BJ (cell line): ENCODE data around the gene JHY. TPM values are rescaled to one million over a fixed set of nuclear protein-coding genes. Genes with fewer than 3 reads are reported as not detected.

Experiments
- CTCF ChIA-PET: fragments of 350-600 bp; formaldehyde crosslinking; extraction: SDS; loops from one replicate; lab custom pipeline; 2021; ENCODE audit warnings: antibody characterized with exemption, inconsistent platforms; lab: Yijun Ruan, JAX
- POLR2A ChIA-PET: fragments of 300-600 bp; sonication (Branson Sonifier 250); formaldehyde crosslinking; extraction: SDS; loops from one replicate; lab custom pipeline; 2021; ENCODE audit warnings: antibody characterized with exemption; lab: Charles Lee
- DNase-seq: peaks from one replicate; pipeline ENCODE4 v3.0.0-alpha.2; 2011; ENCODE audit warnings: low read depth
- H3K27me3 ChIP-seq: 2 replicates; pipeline ENCODE4 v1.6.0; 2011; ENCODE audit warnings: low read length; ENCODE audit not compliant: control insufficient read depth, insufficient read depth
- H3K36me3 ChIP-seq: 2 replicates; pipeline ENCODE4 v1.5.1; 2011; ENCODE audit warnings: low read length; ENCODE audit not compliant: control insufficient read depth, insufficient read depth
- H3K4me3 ChIP-seq: 2 replicates; pipeline ENCODE4 v1.5.1; 2011; ENCODE audit warnings: low read depth, mild to moderate bottlenecking, control low read depth, low read length
- polyA plus RNA-seq: library from polyadenylated mRNA; depleted of rRNA; stranded (reverse); fragments of >200 nt; gene quantifications from 2 replicates; pipeline ENCODE4 v1.2.3, GENCODE V29; 2011
- TF ChIP-seq, protein P1 (sequence below): IDR thresholded peaks from 2 replicates; pipeline ENCODE4 v1.5.1; 2011; ENCODE audit warnings: low read depth, mild to moderate bottlenecking, control low read depth, inconsistent platforms, low read length, moderate library complexity; ENCODE audit not compliant: insufficient read depth

Gene JHY
- polyA plus RNA-seq, 1 experiment = 4.4 TPM

DNA sequence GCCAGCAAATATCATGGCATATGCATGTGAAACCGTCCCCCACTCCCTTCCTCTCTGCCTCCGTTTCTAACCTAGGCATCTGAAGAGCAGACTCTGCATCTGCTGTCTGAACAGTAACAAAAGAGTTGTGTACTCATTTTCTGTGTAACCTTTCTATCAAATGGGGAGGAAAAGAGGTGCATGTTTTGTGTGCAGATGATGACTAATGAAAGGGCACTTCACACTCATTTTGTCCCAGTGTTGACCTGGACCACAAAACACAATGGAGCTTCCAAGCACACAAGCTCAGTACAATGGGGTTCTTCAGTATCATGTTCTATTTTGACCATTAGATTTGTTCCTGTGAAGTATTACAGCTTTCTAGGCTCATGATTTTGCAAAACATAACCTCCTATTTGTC, 13.0 kb downstream of the JHY start:
- Histone ChIP-seq H3K36me3 (no peaks in the 10 kb centered on the region), H3K4me3 (no peak overlapping the region), H3K27me3 (no peaks in the 10 kb centered on the region)
- ChIA-PET POLR2A (no interaction called here), CTCF (no interaction called here)
- no peak for DNase-seq
- TF ChIP-seq, protein P1, sequence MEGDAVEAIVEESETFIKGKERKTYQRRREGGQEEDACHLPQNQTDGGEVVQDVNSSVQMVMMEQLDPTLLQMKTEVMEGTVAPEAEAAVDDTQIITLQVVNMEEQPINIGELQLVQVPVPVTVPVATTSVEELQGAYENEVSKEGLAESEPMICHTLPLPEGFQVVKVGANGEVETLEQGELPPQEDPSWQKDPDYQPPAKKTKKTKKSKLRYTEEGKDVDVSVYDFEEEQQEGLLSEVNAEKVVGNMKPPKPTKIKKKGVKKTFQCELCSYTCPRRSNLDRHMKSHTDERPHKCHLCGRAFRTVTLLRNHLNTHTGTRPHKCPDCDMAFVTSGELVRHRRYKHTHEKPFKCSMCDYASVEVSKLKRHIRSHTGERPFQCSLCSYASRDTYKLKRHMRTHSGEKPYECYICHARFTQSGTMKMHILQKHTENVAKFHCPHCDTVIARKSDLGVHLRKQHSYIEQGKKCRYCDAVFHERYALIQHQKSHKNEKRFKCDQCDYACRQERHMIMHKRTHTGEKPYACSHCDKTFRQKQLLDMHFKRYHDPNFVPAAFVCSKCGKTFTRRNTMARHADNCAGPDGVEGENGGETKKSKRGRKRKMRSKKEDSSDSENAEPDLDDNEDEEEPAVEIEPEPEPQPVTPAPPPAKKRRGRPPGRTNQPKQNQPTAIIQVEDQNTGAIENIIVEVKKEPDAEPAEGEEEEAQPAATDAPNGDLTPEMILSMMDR = no peak

DNA sequence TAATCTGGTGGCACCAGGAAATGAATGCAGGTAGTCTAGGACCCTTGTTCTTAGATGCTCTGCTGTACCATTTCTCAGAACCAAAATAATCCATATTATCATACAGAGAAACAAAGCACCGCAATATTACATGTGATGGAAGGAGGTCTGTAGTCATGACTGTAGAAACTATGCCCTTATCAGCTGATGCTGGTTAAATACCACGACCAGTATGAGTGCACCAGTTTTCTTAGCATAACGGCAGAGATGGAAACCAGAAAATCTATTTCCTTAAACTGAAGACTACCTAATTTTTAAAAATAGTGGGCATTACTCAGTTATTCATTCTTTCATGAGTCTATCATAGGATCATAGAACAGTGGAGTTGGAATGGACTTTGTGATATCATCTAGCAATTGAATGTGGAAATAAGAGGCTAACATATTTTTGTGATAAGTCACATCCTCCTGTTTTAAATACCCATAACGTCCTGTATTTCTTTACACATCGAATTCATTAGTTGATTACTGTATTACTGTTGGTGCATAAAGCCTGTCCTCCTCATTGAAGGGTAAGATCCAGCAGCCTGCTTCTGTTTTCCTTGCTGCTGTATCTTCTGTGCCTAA, 15.1 kb downstream of the JHY start:
- CTCF ChIA-PET = interaction anchor here (1.6 kb wide), 1 partner anchor 15 kb away, joined by 5 read pairs; the partner anchor contains the start of gene JHY
- DNase-seq = peak; percentile 55
- POLR2A ChIA-PET = no interaction called here
- TF ChIP-seq, protein P1 = no peak
- Histone ChIP-seq H3K36me3 (no peaks in the 10 kb centered on the region), H3K27me3 (no peaks in the 10 kb centered on the region), H3K4me3 (no peak overlapping the region)

DNA sequence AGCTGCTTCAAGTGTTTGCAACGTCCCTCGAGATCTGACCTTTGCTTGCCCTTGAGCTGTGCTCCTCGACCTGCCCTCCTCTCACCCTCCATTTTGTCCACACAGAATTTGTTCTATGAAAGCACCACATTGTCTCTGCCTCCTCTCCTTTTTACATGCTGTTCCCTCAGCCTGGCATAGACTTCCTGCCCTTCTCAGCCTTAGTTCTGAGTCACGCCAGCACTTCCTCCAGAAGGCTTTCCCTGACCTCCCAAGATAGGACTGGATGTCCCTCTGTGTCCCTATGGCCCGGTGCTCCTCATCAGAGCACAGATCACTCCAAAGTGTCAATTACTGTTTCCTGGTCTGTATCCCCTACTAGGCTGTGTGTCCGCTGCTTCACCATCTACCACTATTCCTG, 16.2 kb downstream of the JHY start:
- H3K36me3 ChIP-seq = no peaks in the 10 kb centered on the region
- ChIA-PET POLR2A (no interaction called here), CTCF (interaction anchor here (0.5 to 0.6 kb wide), 2 partner anchors 32 to 39 kb away, joined by 3 to 4 read pairs; no protein-coding TSS in a partner anchor)
- H3K27me3 ChIP-seq = no peaks in the 10 kb centered on the region
- TF ChIP-seq, protein P1 = no peak
- DNase-seq = no peak
- H3K4me3 ChIP-seq = no peak overlapping the region

DNA sequence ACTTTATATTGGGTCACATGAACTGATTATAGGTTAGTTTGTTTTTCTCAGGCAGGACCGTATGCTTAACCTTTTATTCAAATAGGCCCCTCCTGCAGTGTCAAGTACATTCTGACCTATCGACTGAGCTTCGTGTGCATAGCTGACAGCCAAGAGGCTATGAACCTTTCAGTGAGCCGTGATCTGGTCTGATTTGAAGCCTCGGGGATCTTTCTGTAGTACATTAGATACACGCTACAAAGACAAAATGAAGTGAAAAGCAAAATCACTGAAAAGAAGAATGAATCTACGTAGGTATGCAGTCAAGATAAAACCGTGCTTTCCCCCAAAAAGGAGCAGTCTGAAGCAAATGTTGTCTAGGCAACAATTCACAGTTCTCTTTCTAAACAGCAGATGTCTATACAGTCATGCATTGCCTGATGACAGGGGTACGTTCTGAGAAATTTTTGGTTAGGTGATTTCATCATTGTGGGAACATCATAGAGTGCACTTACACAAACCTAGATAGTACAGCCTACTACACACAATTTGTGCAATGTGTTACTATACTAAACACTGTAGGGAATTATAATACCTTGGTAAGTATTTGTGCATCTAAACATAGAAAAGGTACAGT, 18.1 kb downstream of the JHY start:
- CTCF ChIA-PET = interaction anchor here (1.5 kb wide), 1 partner anchor 120 kb away, joined by 3 read pairs; no protein-coding TSS in a partner anchor
- H3K27me3 ChIP-seq = no peaks in the 10 kb centered on the region
- POLR2A ChIA-PET = no interaction called here
- H3K36me3 ChIP-seq = no peaks in the 10 kb centered on the region
- H3K4me3 ChIP-seq = no peak overlapping the region
- no peak for DNase-seq
- TF ChIP-seq, protein P1 = no peak

DNA sequence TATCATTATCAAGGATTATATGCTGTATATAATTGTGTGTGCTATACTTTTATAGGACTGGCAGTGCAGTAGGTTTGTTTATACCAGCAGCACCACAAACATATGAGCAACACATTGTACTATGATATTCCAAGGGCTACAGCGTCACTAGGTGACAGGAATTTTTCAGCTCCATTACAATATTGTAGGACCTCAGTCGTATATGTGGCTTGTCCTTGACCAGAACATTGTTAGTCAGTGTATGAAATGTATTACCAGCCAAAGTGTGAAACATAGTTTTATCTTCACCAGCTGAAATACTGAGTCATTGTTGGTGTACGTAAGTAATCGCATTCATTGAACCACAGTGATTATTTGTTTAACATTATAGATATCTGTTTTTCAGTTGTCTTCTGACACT, 20.4 kb downstream of the JHY start:
- TF ChIP-seq, protein P1 = no peak
- POLR2A ChIA-PET = no interaction called here
- Histone ChIP-seq H3K4me3 (no peak overlapping the region), H3K27me3 (no peaks in the 10 kb centered on the region), H3K36me3 (no peaks in the 10 kb centered on the region)
- CTCF ChIA-PET = interaction anchor here (0.7 to 2.2 kb wide), 5 partner anchors 16 to 120 kb away, joined by 3 to 7 read pairs (median 3); no protein-coding TSS in a partner anchor
- no peak for DNase-seq
